DND-41 (cell line): Measurements from ENCODE around the gene ZFYVE26.

Experiments
- ATAC-seq: fragments of 200-7000 bp; cut with Tn5 transposase; 3 replicates; pipeline ENCODE4 v1.9.1; 2021; ENCODE audit warnings: low read depth; ENCODE audit not compliant: insufficient read depth
- DNase-seq: peaks from one replicate; pipeline ENCODE4 v3.0.0-alpha.2; 2020
- H2AFZ ChIP-seq: 2 replicates; pipeline ENCODE4 v1.6.0; 2012; ENCODE audit warnings: low read depth, low read length
- H3K27ac ChIP-seq: 2 replicates; pipeline ENCODE4 v1.5.1; 2012; ENCODE audit warnings: low read length, inconsistent platforms
- H3K27me3 ChIP-seq: fragments of 200-600 bp; sonication (generic); 2 replicates; pipeline ENCODE4 v1.6.0; 2012; ENCODE audit warnings: low read length, mild to moderate bottlenecking, inconsistent platforms; ENCODE audit not compliant: insufficient read depth, poor library complexity
- H3K36me3 ChIP-seq: 2 replicates; pipeline ENCODE4 v1.5.1; 2012; ENCODE audit warnings: low read length, inconsistent platforms; ENCODE audit not compliant: insufficient read depth
- H3K4me1 ChIP-seq: 2 replicates; pipeline ENCODE4 v1.5.1; 2012; ENCODE audit warnings: mild to moderate bottlenecking, low read length; ENCODE audit not compliant: insufficient read depth
- H3K4me2 ChIP-seq: 2 replicates; pipeline ENCODE4 v1.6.0; 2012; ENCODE audit warnings: mild to moderate bottlenecking, moderate library complexity, low read length, inconsistent platforms; ENCODE audit not compliant: insufficient read depth
- H3K4me3 ChIP-seq, 2 experiments: fragments of 200-600 bp in 1 of 2; shearing (Covaris generic) in 1 of 2; 2 replicates each; pipeline ENCODE4 v1.5.1; 2012 to 2016; ENCODE audit warnings: inconsistent platforms in 2 of 2, low read length in 2 of 2, mild to moderate bottlenecking in 2 of 2, low read depth in 1 of 2, moderate library complexity in 1 of 2
- H3K79me2 ChIP-seq: 2 replicates; pipeline ENCODE4 v1.6.0; 2012; ENCODE audit warnings: low read length, inconsistent platforms; ENCODE audit not compliant: insufficient read depth
- H3K9ac ChIP-seq: 2 replicates; pipeline ENCODE4 v1.6.0; 2012; ENCODE audit warnings: low read depth, mild to moderate bottlenecking, inconsistent platforms, low read length, moderate library complexity
- H3K9me3 ChIP-seq: 2 replicates; pipeline ENCODE4 v1.5.1; 2012; ENCODE audit warnings: low read length, moderate library complexity, mild to moderate bottlenecking, inconsistent platforms; ENCODE audit not compliant: insufficient read depth, severe bottlenecking
- H4K20me1 ChIP-seq: 2 replicates; pipeline ENCODE4 v1.6.0; 2012; ENCODE audit warnings: low read length; ENCODE audit not compliant: insufficient read depth
- CTCF ChIP-seq: IDR thresholded peaks from 2 replicates; pipeline ENCODE4 v1.5.1; 2012; ENCODE audit warnings: borderline replicate concordance, low read length, moderate library complexity, mild to moderate bottlenecking; ENCODE audit not compliant: poor library complexity, severe bottlenecking; ENCODE audit errors: extremely low read depth
- EZH2 ChIP-seq: IDR thresholded peaks from 3 replicates; pipeline ENCODE4 v1.6.1; 2012; ENCODE audit warnings: borderline replicate concordance, low read depth, mild to moderate bottlenecking, moderate library complexity, low read length, inconsistent platforms; ENCODE audit not compliant: severe bottlenecking

Gene ZFYVE26

GRCh38 chr14:67782090-67782489, 34.3 kb downstream of the ZFYVE26 start:
- Histone ChIP-seq H3K27me3 (no peaks in the 10 kb centered on the region), H2AFZ (no peak overlapping the region), H3K36me3 (peaks cover 85% of the 10 kb centered on the region), H3K4me2 (no peak overlapping the region), H3K27ac (no peak overlapping the region), H3K79me2 (no peaks in the 10 kb centered on the region), H3K4me1 (no peaks in the 10 kb centered on the region), H4K20me1 (no peaks in the 10 kb centered on the region), H3K4me3 (no peak overlapping the region), H3K9ac (no peak overlapping the region), H3K9me3 (no peaks in the 10 kb centered on the region)
- ATAC-seq (no peak), DNase-seq (no peak)
- no peak for TF ChIP-seq CTCF
- TF ChIP-seq EZH2, result no peak

- Histone ChIP-seq H3K27ac (no peak overlapping the region), H3K79me2 (no peaks in the 10 kb centered on the region), H3K27me3 (no peaks in the 10 kb centered on the region), H2AFZ (no peak overlapping the region), H3K36me3 (peaks cover 88% of the 10 kb centered on the region), H4K20me1 (no peaks in the 10 kb centered on the region), H3K4me3 (no peak overlapping the region), H3K4me2 (no peak overlapping the region), H3K9me3 (no peaks in the 10 kb centered on the region), H3K4me1 (no peaks in the 10 kb centered on the region), H3K9ac (no peak overlapping the region)
- no peak for ATAC-seq
- DNase-seq, result no peak
- TF ChIP-seq EZH2 (no peak), CTCF (no peak)
These were observed 37.6 kb downstream of the ZFYVE26 start for GRCh38 chr14:67778792-67779191.

- TF ChIP-seq CTCF (no peak), EZH2 (no peak)
- Histone ChIP-seq H4K20me1 (no peaks in the 10 kb centered on the region), H3K79me2 (no peaks in the 10 kb centered on the region), H3K27me3 (no peaks in the 10 kb centered on the region), H3K9me3 (no peaks in the 10 kb centered on the region), H3K9ac (no peak overlapping the region), H3K4me3 (no peak overlapping the region), H3K36me3 (peaks cover 85% of the 10 kb centered on the region), H3K4me1 (no peaks in the 10 kb centered on the region), H2AFZ (no peak overlapping the region), H3K4me2 (no peak overlapping the region), H3K27ac (no peak overlapping the region)
- no peak for DNase-seq
- no peak for ATAC-seq
These were observed 39.6 kb downstream of the ZFYVE26 start for GRCh38 chr14:67776653-67777322.
